SK-N-SH (cell line): ENCODE data around the gene KIAA0319L. TPM values are rescaled to one million over a fixed set of nuclear protein-coding genes. Genes with fewer than 3 reads are reported as not detected.
A peak's percentile ranks its signal among the peaks of the same experiment; 100 is the strongest.

Experiments used
- CTCF ChIA-PET: fragments of 300-600, 350-600 bp; formaldehyde crosslinking; extraction: SDS; loops from one replicate; lab custom pipeline; 2021; lab: Yijun Ruan, JAX
- POLR2A ChIA-PET: fragments of 350-600 bp; sonication (Branson Sonifier 250); formaldehyde crosslinking; extraction: SDS; loops from one replicate; lab custom pipeline; 2020; ENCODE audit warnings: antibody characterized with exemption, inconsistent platforms; lab: Yijun Ruan, JAX
- DNase-seq: peaks from one replicate; pipeline ENCODE4 v3.0.0; 2012
- H2AFZ ChIP-seq: fragments of 200-600 bp; sonication (generic); 2 replicates; pipeline ENCODE4 v1.8.1; 2016; ENCODE audit warnings: antibody characterized with exemption, mild to moderate bottlenecking, low read depth
- H3F3A ChIP-seq: fragments of 200-600 bp; sonication (generic); replicated peaks from 2 replicates; pipeline ENCODE3; 2016; ENCODE audit warnings: antibody characterized with exemption, mild to moderate bottlenecking; ENCODE audit not compliant: insufficient read depth
- H3K27ac ChIP-seq, 2 experiments: fragments of 200-500 bp in 1 of 2; fragments of 200-600 bp in 1 of 2; sonication (Bioruptor generic) in 1 of 2; sonication (generic), shearing (Covaris generic) in 1 of 2; 2 replicates each; pipeline versions ENCODE4 v1.5.1 to v1.6.1; 2014 to 2016; ENCODE audit warnings: low read depth in 2 of 2, inconsistent platforms in 1 of 2, low read length in 1 of 2, mild to moderate bottlenecking in 1 of 2, mixed read lengths in 1 of 2
- H3K27me3 ChIP-seq: fragments of 200-600 bp; sonication (generic), shearing (Covaris generic); 2 replicates; pipeline ENCODE4 v1.6.1; 2016; ENCODE audit warnings: mixed run types; ENCODE audit not compliant: insufficient read depth
- H3K36me3 ChIP-seq, 2 experiments: fragments of 200-500 bp in 1 of 2; fragments of 200-600 bp in 1 of 2; sonication (Bioruptor generic) in 1 of 2; sonication (generic) in 1 of 2; replicated peaks in 1 of 2; 2 replicates each; pipeline versions ENCODE3 to v1.5.1; 2014 to 2016; ENCODE audit warnings: low read length in 1 of 2, mild to moderate bottlenecking in 1 of 2; ENCODE audit not compliant: insufficient read depth in 2 of 2, control insufficient read depth in 1 of 2
- H3K4me1 ChIP-seq, 2 experiments: fragments of 200-500 bp in 1 of 2; fragments of 200-600 bp in 1 of 2; sonication (Bioruptor generic) in 1 of 2; sonication (generic), shearing (Covaris generic) in 1 of 2; 2 replicates each; pipeline versions ENCODE4 v1.5.1 to v1.6.1; 2014 to 2016; ENCODE audit warnings: low read depth in 1 of 2, low read length in 1 of 2, mixed run types in 1 of 2; ENCODE audit not compliant: insufficient read depth in 2 of 2, control insufficient read depth in 1 of 2
- H3K4me2 ChIP-seq: fragments of 200-600 bp; sonication (generic), shearing (Covaris generic); 2 replicates; pipeline ENCODE4 v1.6.1; 2017; ENCODE audit warnings: mixed run types
- H3K4me3 ChIP-seq, 2 experiments: fragments of 200-500 bp in 1 of 2; fragments of 200-600 bp in 1 of 2; sonication (Bioruptor generic) in 1 of 2; sonication (generic), shearing (Covaris generic) in 1 of 2; 2 replicates each; pipeline versions ENCODE4 v1.5.1 to v1.8.1; 2014 to 2016; ENCODE audit warnings: low read depth in 2 of 2, inconsistent platforms in 1 of 2, low read length in 1 of 2, mild to moderate bottlenecking in 1 of 2, mixed read lengths in 1 of 2, moderate library complexity in 1 of 2
- H3K79me2 ChIP-seq: fragments of 200-600 bp; sonication (generic); 2 replicates; pipeline ENCODE4 v1.8.1; 2017; ENCODE audit warnings: mild to moderate bottlenecking; ENCODE audit not compliant: insufficient read depth
- H3K9ac ChIP-seq: fragments of 200-600 bp; sonication (generic); 2 replicates; pipeline ENCODE4 v1.6.1; 2017; ENCODE audit warnings: mixed run types
- H3K9me2 ChIP-seq: fragments of 200-600 bp; sonication (generic); 2 replicates; pipeline ENCODE4 v1.6.1; 2017; ENCODE audit warnings: mixed run types
- H3K9me3 ChIP-seq: fragments of 200-600 bp; sonication (generic); 2 replicates; pipeline ENCODE4 v1.6.1; 2017; ENCODE audit warnings: mixed run types, mild to moderate bottlenecking, moderate library complexity
- H4K20me1 ChIP-seq: fragments of 200-600 bp; sonication (generic); 2 replicates; pipeline ENCODE4 v1.6.1; 2017; ENCODE audit warnings: mild to moderate bottlenecking, mixed run types; ENCODE audit not compliant: insufficient read depth
- CHD2 ChIP-seq: fragments of 150-350 bp; IDR thresholded peaks from 2 replicates; pipeline ENCODE4 v1.6.1; 2018; ENCODE audit warnings: low read length; ENCODE audit not compliant: partially characterized antibody
- ELF1 ChIP-seq: IDR thresholded peaks from 2 replicates; pipeline ENCODE4 v1.4.0; 2012
- EP300 ChIP-seq, 2 experiments: IDR thresholded peaks; 2 replicates each; pipeline versions ENCODE4 v1.4.0 to v1.6.1; 2012; ENCODE audit warnings: borderline replicate concordance in 1 of 2, low read depth in 1 of 2, low read length in 1 of 2
- FOSL2 ChIP-seq: IDR thresholded peaks from 2 replicates; pipeline ENCODE4 v1.4.0; 2012; ENCODE audit warnings: low read depth, mild to moderate bottlenecking, moderate library complexity, borderline replicate concordance
- FOXJ3 ChIP-seq: sonication (generic); formaldehyde crosslinking; IDR thresholded peaks from 2 replicates; pipeline ENCODE4 v1.5.1; 2020; ENCODE audit warnings: mild to moderate bottlenecking, missing genetic modification reagents
- FOXM1 ChIP-seq: IDR thresholded peaks from 2 replicates; pipeline ENCODE4 v1.4.0; 2012; ENCODE audit warnings: low read depth, mild to moderate bottlenecking
- GABPA ChIP-seq: IDR thresholded peaks from 2 replicates; pipeline ENCODE4 v1.4.0; 2012; ENCODE audit warnings: low read depth, mild to moderate bottlenecking
- GATA2 ChIP-seq: sonication (generic); formaldehyde crosslinking; IDR thresholded peaks from 2 replicates; pipeline ENCODE4 v1.5.0; 2020; ENCODE audit warnings: mild to moderate bottlenecking, missing genetic modification reagents
- JUND ChIP-seq: IDR thresholded peaks from 2 replicates; pipeline ENCODE4 v1.4.0; 2012
- MEF2A ChIP-seq: IDR thresholded peaks from 2 replicates; pipeline ENCODE4 v1.4.0; 2012; ENCODE audit warnings: low read depth, borderline replicate concordance
- MXI1 ChIP-seq: IDR thresholded peaks from 2 replicates; pipeline ENCODE4 v1.6.1; 2012; ENCODE audit warnings: mild to moderate bottlenecking, low read depth, low read length, improper control_type of control experiment
- NRF1 ChIP-seq: IDR thresholded peaks from 2 replicates; pipeline ENCODE4 v1.6.1; 2012; ENCODE audit warnings: low read depth, mild to moderate bottlenecking, low read length
- PBX3 ChIP-seq: IDR thresholded peaks from 2 replicates; pipeline ENCODE4; 2012
- RAD21 ChIP-seq: IDR thresholded peaks from 2 replicates; pipeline ENCODE4 v1.6.1; 2012; ENCODE audit warnings: mild to moderate bottlenecking, low read length
- RCOR1 ChIP-seq: fragments of 150-350 bp; IDR thresholded peaks from 2 replicates; pipeline ENCODE4 v1.6.1; 2017; ENCODE audit warnings: antibody characterized with exemption, low read length
- SMC3 ChIP-seq: IDR thresholded peaks from 2 replicates; pipeline ENCODE4 v1.6.1; 2012; ENCODE audit warnings: low read depth, low read length, improper control_type of control experiment
- TAF1 ChIP-seq: IDR thresholded peaks from 2 replicates; pipeline ENCODE4 v1.6.1; 2012; ENCODE audit warnings: low read depth, mild to moderate bottlenecking, low read length, moderate library complexity, borderline replicate concordance
- TCF12 ChIP-seq: IDR thresholded peaks from 2 replicates; pipeline ENCODE4 v1.4.0; 2012
- YY1 ChIP-seq: IDR thresholded peaks from 2 replicates; pipeline ENCODE4 v1.4.0; 2012; ENCODE audit warnings: low read depth, mild to moderate bottlenecking
- ZBTB33 ChIP-seq: IDR thresholded peaks from 2 replicates; pipeline ENCODE4 v1.4.0; 2012; ENCODE audit warnings: low read depth, borderline replicate concordance
- WGBS: methylation state at CpG from one replicate; pipeline ENCODE4 v1.1.6; 2017; ENCODE audit warnings: low lambda C conversion rate; 5-methylcytosine and 5-hydroxymethylcytosine counted together
- polyA plus RNA-seq, 3 experiments: library from polyadenylated mRNA; depleted of rRNA; stranded (reverse); fragments of >200 nt; gene quantifications; 2 replicates each; pipeline ENCODE4 v1.2.3, GENCODE V29; 2012
- TF ChIP-seq, protein P1 (sequence below): IDR thresholded peaks from 2 replicates; pipeline ENCODE4 v1.6.1; 2012; ENCODE audit warnings: mild to moderate bottlenecking, low read depth, low read length, moderate library complexity
- TF ChIP-seq, protein P2 (sequence below): fragments of 150-350 bp; IDR thresholded peaks from 2 replicates; pipeline ENCODE4 v1.6.1; 2017; ENCODE audit warnings: antibody characterized with exemption, low read length, low read depth, borderline replicate concordance
- TF ChIP-seq, protein P3 (sequence below): fragments of 200-600 bp; sonication (generic); IDR thresholded peaks from 2 replicates; pipeline ENCODE4 v1.6.1; 2017; ENCODE audit warnings: antibody characterized with exemption, mild to moderate bottlenecking, moderate library complexity
- TF ChIP-seq, protein P4 (sequence below): IDR thresholded peaks from 2 replicates; pipeline ENCODE4 v1.4.0; 2012; ENCODE audit warnings: low read depth, borderline replicate concordance
- TF ChIP-seq, protein P5 (sequence below): IDR thresholded peaks from 2 replicates; pipeline ENCODE4 v1.4.0; 2012; ENCODE audit warnings: low read depth

Gene KIAA0319L
- polyA plus RNA-seq, 1 of the 3 experiments (the other 2 are of a cell fraction) = 51.9 TPM

GRCh38 chr1:35605867-35606182 lies 48.6 kb upstream of the KIAA0319L start:
- peaks cover 20% of the 10 kb centered on the region for H4K20me1 ChIP-seq
- TF ChIP-seq PBX3 (peak; percentile 84), FOXM1 (no peak), NRF1 (no peak), YY1 (no peak), CHD2 (no peak), RAD21 (no peak), MXI1 (no peak), TCF12 (peak; percentile 61), EP300 (IDR thresholded peaks at IDR 0.05; ENCODE audit: borderline replicate concordance in 1 of 2, low read depth in 1 of 2, low read length in 1 of 2) (peak in 1 of 2 experiments; percentile 39; a peak in 1 of 4 replicates), TAF1 (0 out of 2 replicates have a peak, but pooled peaks have one; percentile 3), JUND (peak; percentile 57), RCOR1 (no peak), GATA2 (no peak), ZBTB33 (no peak), FOSL2 (peak; percentile 38; the same call in 1 of the 2 replicates), ELF1 (no peak), GABPA (no peak), FOXJ3 (CRISPR knock-in tag) (no peak), SMC3 (no peak), MEF2A (no peak)
- TF ChIP-seq, protein P1, sequence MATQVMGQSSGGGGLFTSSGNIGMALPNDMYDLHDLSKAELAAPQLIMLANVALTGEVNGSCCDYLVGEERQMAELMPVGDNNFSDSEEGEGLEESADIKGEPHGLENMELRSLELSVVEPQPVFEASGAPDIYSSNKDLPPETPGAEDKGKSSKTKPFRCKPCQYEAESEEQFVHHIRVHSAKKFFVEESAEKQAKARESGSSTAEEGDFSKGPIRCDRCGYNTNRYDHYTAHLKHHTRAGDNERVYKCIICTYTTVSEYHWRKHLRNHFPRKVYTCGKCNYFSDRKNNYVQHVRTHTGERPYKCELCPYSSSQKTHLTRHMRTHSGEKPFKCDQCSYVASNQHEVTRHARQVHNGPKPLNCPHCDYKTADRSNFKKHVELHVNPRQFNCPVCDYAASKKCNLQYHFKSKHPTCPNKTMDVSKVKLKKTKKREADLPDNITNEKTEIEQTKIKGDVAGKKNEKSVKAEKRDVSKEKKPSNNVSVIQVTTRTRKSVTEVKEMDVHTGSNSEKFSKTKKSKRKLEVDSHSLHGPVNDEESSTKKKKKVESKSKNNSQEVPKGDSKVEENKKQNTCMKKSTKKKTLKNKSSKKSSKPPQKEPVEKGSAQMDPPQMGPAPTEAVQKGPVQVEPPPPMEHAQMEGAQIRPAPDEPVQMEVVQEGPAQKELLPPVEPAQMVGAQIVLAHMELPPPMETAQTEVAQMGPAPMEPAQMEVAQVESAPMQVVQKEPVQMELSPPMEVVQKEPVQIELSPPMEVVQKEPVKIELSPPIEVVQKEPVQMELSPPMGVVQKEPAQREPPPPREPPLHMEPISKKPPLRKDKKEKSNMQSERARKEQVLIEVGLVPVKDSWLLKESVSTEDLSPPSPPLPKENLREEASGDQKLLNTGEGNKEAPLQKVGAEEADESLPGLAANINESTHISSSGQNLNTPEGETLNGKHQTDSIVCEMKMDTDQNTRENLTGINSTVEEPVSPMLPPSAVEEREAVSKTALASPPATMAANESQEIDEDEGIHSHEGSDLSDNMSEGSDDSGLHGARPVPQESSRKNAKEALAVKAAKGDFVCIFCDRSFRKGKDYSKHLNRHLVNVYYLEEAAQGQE = no peak
- TF ChIP-seq, protein P2, sequence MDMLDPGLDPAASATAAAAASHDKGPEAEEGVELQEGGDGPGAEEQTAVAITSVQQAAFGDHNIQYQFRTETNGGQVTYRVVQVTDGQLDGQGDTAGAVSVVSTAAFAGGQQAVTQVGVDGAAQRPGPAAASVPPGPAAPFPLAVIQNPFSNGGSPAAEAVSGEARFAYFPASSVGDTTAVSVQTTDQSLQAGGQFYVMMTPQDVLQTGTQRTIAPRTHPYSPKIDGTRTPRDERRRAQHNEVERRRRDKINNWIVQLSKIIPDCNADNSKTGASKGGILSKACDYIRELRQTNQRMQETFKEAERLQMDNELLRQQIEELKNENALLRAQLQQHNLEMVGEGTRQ = no peak
- TF ChIP-seq, protein P3, sequence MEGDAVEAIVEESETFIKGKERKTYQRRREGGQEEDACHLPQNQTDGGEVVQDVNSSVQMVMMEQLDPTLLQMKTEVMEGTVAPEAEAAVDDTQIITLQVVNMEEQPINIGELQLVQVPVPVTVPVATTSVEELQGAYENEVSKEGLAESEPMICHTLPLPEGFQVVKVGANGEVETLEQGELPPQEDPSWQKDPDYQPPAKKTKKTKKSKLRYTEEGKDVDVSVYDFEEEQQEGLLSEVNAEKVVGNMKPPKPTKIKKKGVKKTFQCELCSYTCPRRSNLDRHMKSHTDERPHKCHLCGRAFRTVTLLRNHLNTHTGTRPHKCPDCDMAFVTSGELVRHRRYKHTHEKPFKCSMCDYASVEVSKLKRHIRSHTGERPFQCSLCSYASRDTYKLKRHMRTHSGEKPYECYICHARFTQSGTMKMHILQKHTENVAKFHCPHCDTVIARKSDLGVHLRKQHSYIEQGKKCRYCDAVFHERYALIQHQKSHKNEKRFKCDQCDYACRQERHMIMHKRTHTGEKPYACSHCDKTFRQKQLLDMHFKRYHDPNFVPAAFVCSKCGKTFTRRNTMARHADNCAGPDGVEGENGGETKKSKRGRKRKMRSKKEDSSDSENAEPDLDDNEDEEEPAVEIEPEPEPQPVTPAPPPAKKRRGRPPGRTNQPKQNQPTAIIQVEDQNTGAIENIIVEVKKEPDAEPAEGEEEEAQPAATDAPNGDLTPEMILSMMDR = no peak
- TF ChIP-seq, protein P4, sequence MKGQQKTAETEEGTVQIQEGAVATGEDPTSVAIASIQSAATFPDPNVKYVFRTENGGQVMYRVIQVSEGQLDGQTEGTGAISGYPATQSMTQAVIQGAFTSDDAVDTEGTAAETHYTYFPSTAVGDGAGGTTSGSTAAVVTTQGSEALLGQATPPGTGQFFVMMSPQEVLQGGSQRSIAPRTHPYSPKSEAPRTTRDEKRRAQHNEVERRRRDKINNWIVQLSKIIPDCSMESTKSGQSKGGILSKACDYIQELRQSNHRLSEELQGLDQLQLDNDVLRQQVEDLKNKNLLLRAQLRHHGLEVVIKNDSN = no peak
- TF ChIP-seq, protein P5, sequence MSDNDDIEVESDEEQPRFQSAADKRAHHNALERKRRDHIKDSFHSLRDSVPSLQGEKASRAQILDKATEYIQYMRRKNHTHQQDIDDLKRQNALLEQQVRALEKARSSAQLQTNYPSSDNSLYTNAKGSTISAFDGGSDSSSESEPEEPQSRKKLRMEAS = peak; percentile 46; the same call in 1 of the 2 replicates

More at GRCh38 chr1:35605867-35606182, 48.6 kb upstream of the KIAA0319L start:
- H3K4me3 ChIP-seq = peak overlapping the region in 1 of 2 experiments; percentile 21; a peak in 1 of 4 replicates
- H3K4me2 ChIP-seq = peak overlapping the region; percentile 62
- peak overlapping the region; percentile 58 to 74; a peak in 3 of 4 replicates for H3K27ac ChIP-seq
- H3K9ac ChIP-seq = peak overlapping the region; percentile 19; the same call in 1 of the 2 replicates
- H3K79me2 ChIP-seq = peaks cover 62% of the 10 kb centered on the region
- H3K36me3 ChIP-seq = peaks cover 42 to 67% of the 10 kb centered on the region in 2 experiments
- H3K9me3 ChIP-seq = peaks cover 8% of the 10 kb centered on the region; the same call in 1 of the 2 replicates
- H2AFZ ChIP-seq = no peak overlapping the region
- ChIA-PET POLR2A (no interaction called here), CTCF (interaction anchor here (0.9 to 1.5 kb wide), 3 partner anchors 14 to 155 kb away, joined by 3 to 4 read pairs (median 3); no protein-coding TSS in a partner anchor)
- H3K4me1 ChIP-seq = peaks cover 0 to 19% of the 10 kb centered on the region in 2 experiments; a peak in 2 of 4 replicates
- DNase-seq = no peak
- no peaks in the 10 kb centered on the region for H3K9me2 ChIP-seq
- peaks cover 33% of the 10 kb centered on the region for H3F3A ChIP-seq
- 27% methylated on average over 4 of the region's 4 CpGs for WGBS
- no peaks in the 10 kb centered on the region for H3K27me3 ChIP-seq
